HG03159 (cell line): ENCODE data around the gene INPP5K.
A peak's percentile ranks its signal among the peaks of the same experiment; 100 is the strongest.
"Not testable (repeated sequence)": the region's sequence is repeated elsewhere in the genome, so short reads cannot be mapped to it uniquely, and the experiment has no call there.

Experiments
- ATAC-seq: cut with Tn5 transposase; IDR thresholded peaks from one replicate; pipeline ENCODE4 v1.9.1; 2021; ENCODE audit warnings: mild to moderate bottlenecking, moderate library complexity; ENCODE audit not compliant: unreplicated experiment

Gene INPP5K

DNA sequence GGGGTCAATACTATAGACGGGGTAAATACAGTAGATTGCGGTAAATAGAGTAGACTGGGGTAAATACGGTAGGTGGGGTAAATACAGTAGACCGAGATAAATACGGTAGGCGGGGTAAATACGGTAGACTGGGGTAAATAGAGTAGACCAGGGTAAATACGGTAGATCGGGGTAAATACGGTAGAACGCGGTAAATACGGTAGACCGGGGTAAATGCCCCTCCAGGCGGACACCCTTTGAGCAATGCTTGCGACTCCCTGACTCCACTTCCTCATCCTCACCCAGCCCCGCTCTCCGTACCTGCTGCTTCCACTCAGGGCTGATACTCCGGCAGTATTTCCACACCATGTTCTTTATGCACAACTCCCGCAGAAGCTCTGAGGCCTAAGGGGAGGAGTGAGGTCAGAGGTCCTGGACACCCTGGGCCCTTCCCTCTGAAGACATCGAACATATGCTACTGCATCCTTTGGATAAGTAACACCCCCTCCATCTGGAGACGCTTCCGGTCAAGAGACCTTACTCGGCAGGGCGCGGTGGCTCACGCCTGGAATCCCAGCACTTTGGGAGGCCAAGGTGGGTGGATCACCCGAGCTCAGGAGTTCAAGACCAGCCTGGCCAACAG, 47.1 kb downstream of the INPP5K start:
- no peak for ATAC-seq

DNA sequence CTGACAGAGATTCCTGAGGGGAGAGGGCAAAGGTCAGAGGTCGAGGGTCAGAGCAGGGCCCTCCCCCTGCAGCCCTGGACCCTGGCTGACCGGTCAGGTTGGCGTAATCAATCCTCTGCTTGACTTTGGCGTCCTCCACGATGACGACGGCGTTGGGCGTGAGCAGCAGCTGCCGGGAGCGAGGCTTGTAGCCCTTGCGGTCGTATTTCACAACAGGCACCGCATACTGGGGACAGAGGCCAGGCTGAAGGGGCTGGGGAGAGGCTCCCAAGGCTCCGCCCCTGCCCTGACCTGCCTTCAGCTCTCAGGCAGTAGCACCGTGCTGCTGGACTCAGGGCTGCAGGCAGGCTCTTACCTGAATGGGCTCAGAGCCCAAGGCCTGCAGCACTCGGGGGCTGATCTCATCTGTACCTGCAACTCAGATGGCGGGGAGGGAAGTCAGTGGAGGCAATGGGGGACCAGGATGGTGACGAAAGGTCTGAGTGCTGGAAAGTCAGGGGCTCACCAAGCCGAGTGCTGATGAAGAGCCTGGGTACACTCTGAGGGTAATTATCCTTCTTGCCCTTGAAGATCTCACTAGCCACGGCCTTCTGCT, 48.4 kb downstream of the INPP5K start:
- no peak for ATAC-seq

DNA sequence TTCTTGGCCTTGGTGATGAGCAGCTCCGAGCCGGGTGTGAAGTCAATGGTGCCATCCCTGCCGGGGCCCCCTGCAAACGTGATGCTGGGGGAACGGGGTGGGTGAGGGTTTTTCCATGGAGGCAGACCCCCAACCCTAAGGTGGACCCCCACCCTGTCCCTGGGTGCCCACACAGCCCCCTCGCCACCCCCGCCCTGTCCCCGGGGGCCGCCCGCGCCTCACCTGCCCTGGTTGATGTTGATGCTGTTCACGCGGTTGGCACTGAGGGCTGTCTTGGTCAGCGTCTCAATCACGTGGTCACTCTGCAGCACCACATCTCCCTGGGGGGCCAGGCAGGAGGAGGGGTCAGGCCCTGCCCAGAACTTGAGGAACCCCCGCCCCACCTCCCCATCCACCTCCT, 49.2 kb downstream of the INPP5K start:
- ATAC-seq = no peak

DNA sequence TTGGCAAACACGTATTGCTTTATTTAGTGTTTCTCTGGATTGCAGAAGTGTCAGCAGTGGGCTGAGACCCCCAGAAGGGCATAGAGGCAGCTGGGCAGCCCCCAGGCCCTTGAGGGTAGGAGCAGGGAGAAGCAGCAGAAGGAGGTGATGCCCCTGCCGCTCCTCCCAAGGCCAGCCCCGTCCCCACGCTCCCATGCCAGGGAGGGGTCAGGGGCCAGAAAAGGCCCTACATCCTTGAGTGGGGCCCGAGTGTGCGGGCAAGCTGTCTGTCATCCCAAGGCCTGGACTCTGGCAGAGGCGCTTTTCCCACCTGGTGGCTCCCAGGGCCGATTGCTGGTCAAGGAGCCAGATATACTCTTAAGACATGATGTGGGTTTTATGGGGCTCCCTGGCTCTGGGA, 52.2 kb downstream of the INPP5K start:
- no peak for ATAC-seq

GRCh38 chr17:1462164-1463112, 54.0 kb downstream of the INPP5K start:
- no peak for ATAC-seq

DNA sequence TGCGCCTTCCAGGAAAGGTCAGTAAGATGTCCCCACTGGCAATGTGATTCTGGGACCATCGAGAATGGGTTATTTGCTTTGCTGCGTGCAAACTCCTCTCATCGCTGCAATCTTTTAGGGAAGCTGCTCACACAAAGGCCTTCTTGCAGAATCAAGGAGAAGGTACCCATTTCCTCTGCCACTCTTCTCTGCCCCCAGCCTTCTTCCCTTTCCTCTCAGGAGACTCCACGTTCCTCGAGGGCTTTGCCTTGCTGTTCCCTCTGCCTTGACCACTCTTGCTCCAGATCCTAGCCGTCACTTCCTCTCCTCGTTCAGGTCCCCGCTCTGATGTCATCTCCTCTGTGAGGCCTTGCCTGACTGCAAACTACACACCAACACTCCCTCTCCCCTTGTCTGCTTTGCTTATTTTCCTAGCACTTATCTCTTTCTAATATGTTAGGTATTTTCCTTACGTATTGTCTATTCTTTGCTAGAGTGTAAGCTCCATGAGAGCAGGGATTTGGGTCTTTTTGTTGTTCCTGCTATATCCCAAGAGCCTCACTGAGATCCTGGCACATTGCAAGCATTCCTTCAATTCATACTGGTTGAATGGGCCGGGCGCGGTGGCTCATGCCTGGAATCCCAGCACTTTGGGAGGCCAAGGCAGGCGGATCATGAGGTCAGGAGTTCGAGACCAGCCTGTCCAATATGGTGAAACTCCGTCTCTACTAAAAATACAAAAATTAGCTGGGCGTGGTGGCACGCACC, 55.0 kb downstream of the INPP5K start:
- ATAC-seq = no peak

DNA sequence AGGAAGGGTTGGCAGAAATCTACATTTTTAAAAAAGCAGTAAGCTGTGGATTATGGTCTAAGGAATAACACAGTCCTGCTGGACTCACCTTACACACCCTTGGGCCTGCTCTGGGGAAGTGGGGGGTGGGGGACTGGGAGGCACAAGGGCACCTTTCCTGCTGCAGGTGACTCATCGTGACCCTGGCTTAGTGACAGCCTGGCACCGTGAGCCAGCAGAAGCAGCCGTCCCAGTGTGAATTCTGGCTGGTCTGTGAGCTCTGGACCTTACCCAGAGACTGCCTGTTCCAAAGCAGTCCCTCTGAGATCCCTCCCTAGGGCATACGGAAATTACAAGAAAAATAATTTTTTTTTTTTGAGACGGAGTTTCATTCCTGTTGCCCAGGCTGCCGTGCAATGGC, 56.2 kb downstream of the INPP5K start:
- no peak for ATAC-seq

DNA sequence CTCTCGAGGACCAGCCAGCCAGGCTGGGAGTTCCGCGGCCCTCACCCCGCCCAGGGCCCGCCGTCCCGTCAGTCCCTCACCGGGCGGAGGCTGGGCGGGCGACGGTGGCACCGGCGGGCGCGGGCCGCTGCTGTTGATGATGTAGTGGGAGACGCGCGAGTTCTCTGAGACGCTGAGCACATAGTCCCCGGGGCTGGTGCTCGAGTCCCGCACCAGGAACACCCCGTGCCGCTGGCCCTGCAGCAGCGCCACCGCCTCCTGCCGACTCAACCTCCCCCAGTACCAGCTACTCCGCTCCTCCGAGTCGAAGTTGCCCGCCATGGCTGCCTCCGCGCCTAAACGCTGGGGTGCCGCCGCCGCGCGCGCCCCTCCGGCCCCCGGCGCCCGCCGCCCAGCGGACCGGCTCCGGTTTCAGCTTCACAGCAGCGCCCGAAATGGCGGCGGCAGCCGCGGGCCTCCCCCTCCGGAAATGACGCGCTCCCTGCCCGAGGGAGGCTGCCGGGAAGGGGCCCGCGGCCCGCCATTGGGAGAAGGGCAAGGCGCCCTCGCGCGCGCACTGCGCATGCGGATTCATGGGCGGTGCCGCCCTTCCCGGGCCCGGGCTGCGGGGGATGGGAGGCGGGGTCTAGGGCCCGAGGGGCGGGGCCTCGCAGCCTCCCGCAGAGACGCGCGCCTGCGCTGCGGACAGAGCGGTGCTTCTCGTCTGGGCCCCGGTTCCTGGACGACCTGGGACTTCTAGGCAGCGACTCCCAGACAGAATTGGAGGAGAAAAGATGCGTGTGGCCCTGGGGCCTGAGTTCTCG, 60.4 kb downstream of the INPP5K start, which contains the start of gene CRK:
Gene CRK, minus strand, starts transcription at position 436 of the 803 bp plus-strand sequence. Its CDS starts 115 bp downstream, at position 321.
- ATAC-seq = peak; percentile 77

DNA sequence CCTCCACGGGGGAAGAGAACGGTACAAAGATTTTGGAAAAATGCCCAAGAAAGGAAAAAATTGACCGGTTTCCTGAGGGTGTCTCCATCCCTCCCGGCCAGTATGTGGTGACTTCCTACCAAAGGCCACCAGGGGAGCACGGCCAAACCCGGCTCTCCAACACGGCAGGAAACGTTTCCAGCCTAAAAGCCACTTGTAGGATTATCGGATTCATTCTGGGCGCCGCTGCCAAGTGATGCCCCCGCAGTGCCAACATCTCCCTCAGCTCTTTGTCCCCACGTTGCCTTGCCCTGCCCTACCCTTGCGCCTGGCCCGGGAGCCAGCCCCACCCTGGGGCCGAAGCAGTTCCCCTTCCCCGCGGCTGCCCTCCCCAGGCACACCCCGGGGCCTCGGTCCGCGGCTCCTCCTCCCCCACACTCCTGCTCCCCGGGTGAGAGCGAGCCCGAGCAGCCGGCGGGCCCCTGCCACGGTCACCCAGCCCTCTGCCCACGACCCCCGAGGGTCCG, 61.1 kb downstream of the INPP5K start:
- peak; percentile 27 for ATAC-seq

- ATAC-seq = no peak
Measured at GRCh38 chr17:1454541-1454940, 61.9 kb downstream of the INPP5K start.

- ATAC-seq = not testable (repeated sequence)
Measured at GRCh38 chr17:1453694-1454093, 62.7 kb downstream of the INPP5K start.

- ATAC-seq = no peak
Measured at GRCh38 chr17:1452836-1453235, 63.6 kb downstream of the INPP5K start.

DNA sequence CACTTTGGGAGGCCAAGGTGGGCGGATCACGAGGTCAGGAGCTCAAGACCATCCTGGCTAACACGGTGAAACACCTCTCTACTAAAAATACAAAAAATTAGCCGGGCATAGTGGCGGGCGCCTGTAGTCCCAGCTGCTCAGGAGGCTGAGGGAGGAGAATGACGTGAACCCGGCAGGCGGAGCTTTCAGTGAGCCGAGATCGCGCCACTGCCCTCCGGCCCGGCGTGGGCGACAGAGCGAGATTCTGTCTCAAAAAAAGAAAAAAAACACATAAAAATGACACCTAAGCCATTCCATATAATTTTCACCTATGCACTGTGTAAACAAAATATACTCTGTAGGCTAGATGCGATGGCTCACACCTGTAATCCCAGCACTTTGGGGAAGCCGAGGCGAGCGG, 66.2 kb downstream of the INPP5K start:
- ATAC-seq = not testable (repeated sequence)

- no peak for ATAC-seq
Measured at GRCh38 chr17:1449412-1449967, 66.9 kb downstream of the INPP5K start.

DNA sequence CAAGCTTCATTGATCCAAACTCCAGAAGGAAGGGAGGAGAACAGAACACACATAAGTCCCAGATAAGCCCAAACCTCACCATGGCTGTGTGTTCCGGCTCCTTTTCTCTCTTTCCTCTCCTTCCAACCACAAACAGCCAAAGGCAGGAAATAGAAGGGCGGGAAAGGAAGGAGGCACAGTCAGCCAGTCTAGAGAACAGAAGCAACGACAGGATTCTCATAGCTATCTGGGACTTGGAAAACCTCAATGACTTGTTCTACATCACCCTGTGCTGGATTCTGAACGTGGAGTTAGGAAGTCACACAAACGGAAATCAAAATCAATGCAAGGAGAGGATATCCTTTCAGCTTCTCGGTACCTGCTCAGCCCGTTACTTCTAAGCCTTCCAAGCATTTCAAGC, 69.4 kb downstream of the INPP5K start:
- no peak for ATAC-seq

GRCh38 chr17:1446201-1446600, 70.2 kb downstream of the INPP5K start:
- no peak for ATAC-seq

- ATAC-seq = not testable (repeated sequence)
Measured at GRCh38 chr17:1445695-1446094, 70.7 kb downstream of the INPP5K start.
